Activated CD4-positive, alpha-beta T cell treated with anti-CD3 and anti-CD28 coated beads for 4 hours (primary cell): ENCODE data around the gene ITPRIPL1.
"Not testable (repeated sequence)": the region's sequence is repeated elsewhere in the genome, so short reads cannot be mapped to it uniquely, and the experiment has no call there.

Experiments used
- DNase-seq, 2 donors: peaks; one replicate each; pipeline ENCODE4 v3.0.0-alpha.2; 2020

ITPRIPL1 gene, protein sequence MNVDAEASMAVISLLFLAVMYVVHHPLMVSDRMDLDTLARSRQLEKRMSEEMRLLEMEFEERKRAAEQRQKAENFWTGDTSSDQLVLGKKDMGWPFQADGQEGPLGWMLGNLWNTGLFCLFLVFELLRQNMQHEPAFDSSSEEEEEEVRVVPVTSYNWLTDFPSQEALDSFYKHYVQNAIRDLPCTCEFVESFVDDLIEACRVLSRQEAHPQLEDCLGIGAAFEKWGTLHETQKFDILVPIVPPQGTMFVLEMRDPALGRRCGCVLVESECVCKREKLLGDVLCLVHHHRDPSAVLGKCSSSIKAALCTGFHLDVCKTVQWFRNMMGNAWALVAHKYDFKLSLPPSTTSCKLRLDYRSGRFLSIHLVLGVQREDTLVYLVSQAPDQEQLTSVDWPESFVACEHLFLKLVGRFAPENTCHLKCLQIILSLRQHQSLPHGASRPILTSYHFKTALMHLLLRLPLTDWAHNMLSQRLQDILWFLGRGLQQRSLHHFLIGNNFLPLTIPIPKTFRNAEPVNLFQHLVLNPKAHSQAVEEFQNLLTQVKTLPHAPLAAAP

DNA sequence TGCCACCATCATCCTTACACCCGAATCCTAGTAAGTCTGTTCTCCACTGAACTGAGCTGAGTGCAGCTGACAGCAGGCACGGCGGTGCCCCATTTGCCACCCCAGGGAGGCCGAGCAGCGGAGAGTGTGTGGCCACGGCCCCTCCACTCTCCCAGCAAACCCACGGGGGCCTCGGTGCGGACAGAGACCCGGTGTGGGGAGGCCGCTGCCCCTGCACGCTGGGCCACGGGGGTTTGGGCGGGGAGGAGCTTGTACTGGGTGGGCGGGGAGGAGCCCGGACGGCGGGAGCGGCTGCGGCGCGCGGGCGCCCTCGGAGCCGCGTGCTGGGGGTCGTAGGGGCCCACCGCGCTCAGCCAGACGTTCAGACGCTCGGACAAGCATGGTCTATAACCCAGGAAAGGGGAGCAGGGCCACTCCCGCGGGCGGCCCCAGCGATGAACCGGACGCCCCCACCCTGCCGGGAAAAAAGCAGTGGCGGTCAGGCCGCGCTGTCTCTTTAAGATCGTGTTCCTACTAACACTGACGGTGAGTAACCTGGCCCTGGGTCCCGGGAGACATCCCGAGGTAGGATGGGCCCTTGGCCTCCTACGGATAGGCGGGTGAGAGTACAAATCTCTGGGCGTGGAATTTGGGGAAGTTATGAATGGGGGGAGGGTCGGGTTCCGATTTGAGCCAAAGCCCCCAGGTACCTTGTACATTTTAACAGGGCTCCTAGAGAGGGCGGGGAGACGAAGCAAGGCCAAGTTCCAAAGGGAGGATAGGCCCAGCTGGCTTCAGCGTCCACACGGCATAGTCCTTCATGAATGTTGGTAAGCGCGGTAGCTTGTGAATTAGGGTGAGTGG, at the start of gene ITPRIPL1:
ITPRIPL1 (plus strand) TSS at position 277 of the 843 bp plus-strand sequence; CDS start at position 800, 523 bp downstream.
- peak; percentile 29 to 40 for DNase-seq

DNA sequence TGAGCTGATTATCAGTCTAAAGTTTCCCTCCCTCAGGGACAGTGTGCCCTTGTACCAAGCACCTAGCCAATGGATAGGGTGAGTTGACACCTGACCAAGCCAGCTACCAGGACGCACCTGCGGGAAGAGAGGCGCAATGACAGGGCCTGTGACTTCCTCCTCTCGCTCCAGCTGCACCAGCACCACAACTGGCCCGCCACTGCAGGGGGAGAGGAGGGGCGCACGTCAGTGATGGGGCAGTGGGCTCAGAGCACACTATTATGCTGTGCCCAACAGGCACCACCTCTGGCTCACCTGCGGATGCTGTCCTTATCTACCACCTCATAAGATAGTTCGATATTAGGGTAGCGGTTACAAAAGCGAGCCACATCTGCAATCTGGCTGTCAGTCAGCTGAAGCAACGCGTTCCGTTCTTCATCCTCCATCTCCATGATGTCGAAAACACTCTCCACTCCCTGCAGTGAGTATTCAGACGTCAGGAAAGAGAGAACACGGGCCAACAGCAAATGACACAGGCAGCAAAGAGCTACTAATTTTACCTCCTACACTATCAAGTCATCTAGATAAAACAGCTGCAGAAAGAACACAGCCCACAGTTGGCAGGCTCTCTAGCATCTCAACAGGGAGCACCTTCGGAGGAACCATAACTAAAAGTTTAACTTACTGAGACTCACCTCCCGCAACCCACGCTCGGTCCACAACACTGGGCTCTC, 48.2 kb upstream of the ITPRIPL1 start:
- no peak for DNase-seq

DNA sequence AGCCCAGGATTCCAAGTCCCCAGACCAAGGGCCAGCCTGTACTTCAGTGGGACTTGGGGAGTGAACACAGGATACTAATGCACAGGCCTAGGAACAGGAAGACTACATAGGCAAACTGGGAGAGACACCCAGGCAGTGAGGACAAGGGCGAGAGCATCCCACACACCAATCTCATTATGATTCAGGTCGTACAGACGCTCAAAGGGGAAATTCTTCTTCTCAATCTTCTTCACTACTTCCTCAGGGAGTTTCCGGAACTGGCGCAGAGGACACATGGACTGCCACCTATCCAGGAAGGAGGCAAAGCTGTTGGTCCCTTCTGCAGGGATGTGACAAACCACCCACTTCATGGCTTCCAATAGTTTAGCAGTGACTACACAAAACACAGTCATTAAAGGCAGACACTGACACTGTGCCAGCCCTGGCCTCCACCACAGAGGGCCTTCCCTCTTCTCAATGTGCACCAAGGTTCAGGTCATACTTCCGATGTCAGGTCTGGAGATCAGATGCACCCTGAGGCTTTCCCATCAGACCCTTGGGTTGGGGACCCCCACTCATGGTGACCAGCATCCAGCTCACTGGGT, 37.8 kb upstream of the ITPRIPL1 start:
- DNase-seq = no peak

DNA sequence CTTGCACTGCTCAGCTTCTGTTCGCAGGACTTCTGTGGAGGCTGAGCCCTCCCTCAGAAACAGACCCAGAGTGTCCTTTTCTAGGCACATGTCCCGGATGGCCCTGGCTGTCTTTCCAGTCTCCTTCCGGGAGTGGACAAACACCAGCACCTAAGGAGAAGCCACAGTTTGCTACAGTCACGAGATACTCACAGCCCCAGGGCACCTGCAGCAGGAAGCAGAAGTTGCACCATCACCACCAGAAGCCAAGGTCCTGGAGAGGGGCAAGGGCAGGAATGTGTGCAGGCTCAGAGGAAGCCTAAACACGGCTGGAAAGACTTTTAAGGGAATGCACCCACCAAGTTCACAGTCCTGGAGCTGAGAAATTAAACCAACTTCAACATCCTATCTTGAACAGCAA, 33.4 kb upstream of the ITPRIPL1 start:
- DNase-seq = no peak

DNA sequence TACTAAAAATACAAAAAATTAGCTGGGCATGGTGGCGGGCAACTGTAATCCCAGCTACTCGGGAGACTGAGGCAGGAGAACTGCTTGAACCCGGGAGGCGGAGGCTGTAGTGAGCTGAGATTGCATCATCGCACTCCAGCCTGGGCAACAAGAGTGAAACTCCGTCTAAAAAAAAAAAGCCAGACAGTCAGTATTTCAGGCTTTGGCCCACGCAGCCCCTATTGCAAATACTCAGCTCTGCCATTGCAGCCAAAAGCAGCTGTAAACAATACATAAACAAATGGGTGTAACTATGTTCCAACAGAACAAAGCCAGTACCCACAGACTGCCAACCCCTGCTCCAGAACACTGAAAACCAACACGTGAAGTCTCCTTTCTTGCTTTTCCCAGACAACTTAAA, 30.8 kb upstream of the ITPRIPL1 start:
- not testable (repeated sequence) for DNase-seq

DNA sequence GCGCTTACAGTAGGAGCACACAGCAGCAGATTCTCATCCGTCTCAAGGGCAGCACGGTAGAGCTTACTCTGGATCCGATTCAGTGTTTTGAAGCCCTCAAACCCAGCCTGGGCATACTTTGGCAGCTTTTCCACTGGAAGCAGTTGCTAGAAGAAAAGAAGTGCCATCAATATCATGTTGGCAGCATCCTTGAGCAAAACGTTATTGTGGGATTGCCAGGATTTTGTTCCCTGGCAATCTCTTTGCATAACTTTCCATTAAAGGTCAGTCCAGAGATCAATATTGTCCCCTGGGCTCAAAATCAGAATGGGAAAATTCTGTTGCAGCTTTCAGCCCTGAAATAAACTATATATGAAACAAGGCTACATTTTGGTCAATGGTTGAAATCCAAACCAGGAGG, 28.2 kb upstream of the ITPRIPL1 start:
- no peak for DNase-seq

DNA sequence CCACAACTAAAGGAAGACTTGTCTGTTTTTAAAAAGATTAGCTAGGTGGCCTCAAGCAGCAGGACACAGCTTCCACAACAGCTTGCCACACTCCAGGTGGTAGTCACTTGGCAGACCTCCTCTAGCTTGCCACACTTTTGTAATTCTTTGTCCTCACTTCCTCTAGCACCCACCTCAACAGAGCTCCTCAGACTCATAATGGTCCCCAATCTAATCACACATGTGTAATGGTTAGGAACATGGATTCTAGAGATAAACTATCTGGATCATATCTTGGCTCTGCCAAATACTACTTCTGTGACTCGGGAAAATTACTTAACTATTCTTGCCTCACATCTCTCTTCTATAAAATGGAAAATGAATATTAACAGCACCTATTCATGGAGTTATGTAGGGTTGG, 23.3 kb upstream of the ITPRIPL1 start:
- no peak for DNase-seq

DNA sequence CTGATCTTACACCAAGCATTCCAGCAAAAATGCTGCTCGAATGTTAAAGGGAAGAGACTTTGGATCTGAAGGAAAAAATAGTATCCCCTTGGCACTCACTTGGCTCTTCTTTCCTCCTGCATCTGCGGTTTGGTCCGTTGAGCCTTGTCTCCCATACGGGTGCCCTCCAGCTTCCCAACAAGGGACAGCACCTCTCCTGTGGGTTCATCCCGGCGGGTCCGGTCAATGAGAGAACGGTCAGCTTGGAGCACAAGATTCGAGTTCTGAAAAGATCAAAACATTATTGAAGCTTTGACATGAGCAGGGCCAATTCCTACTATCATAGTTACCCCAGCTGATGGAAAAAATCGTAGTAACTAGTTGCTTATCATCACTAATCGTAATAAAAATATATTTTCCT, 20.5 kb upstream of the ITPRIPL1 start:
- DNase-seq = no peak

DNA sequence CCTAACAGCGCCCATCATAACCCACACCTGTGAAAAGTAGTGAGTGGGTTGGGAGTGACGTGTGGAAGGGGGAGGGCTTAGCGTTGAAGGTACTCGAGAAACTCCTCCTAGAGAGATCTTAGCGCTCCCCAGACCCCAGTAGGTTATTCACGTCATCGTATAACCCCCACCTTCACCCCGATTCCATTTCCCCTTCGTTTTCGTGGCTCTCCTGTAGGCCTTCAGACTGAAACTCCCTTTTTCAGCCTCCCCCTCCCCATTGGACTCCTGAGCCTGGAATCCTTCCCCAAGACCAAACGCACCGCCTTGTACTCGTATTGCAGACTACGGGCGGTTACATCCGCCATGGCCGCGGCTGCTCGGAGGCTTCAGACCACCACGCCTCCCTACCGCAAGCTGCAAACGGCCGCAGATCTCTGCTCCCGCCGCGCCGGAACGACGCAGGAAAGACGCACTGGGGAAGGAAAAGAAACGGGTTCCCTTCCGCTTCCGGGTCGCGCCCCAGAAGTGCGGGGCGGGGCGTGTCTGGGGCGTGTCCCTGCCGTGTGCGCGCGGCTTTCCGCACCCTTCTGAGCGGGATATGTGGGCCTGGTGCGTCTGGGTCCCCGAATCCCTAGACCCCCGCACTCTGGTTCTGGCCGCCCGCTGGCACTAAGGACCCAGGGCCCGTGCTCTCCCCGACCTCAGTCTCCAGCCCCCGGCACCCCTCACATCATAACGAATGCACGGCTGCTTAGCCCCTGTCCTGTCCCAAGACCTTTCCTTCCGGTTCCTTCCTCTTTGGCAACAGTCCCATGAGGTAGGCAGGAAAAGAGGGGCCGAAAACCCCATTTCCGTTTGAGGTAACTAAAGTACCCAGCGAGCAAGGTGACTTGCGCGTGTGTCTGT, 19.8 kb upstream of the ITPRIPL1 start, which contains the start of gene SNRNP200:
SNRNP200 (minus strand) TSS at position 456 of the 888 bp plus-strand sequence; CDS start at position 347, 109 bp downstream.
- peak; percentile 87 for DNase-seq

DNA sequence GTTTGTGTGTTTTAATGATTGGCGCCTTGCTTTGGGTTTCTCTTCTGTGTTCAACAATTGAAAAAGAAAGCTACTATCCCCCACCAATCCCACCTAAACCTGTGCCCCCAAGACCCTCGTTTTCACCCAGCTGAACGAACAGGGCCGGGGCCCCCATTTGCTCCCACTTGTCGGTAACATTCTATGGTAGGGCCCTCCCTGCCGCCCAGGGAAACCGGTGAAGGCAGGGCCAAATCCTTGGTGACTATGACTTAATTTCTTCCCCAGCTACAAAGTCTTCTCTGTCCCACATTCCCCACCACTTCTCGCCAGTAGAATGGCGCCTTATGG, 19.2 kb upstream of the ITPRIPL1 start:
- DNase-seq = peak in 1 of 2 donors; percentile 11

DNA sequence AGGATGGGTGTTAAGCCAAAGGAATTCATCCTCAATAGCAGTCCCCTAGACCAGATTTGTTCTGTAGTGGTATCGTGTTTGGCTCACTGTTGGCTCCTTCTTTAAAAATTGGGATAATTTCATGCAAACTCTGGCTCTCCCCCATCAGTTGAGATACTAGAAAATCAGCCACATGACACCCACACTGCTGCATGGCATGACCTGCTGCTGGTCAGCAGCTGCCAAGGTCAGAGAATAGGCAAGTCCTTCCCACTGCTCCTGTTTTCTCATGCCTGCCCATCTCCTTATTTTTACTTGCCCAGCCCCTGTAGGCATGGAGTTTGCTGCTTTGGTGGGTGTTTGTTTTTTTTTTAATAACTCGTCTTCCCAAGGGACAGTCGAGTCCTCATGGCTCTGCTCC, 18.7 kb upstream of the ITPRIPL1 start:
- DNase-seq = no peak

DNA sequence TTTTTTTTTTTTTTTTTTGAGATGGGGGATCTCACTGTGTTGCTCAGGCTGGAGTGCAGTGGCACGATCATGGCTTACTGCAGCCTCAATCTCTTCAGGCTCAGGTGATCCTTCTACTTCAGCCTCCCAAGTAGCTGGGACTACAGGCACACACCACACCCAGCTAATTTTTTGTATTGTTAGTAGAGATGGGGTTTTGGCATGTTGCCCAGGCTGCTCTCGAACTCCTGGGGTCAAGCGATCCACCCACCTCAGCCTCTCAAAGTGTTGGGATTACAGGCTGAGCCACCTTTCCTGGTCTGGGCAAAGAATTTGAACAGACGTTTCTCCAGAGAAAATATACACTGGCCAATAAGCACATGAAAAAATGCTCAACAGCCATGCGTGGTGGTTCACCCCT, 16.9 kb upstream of the ITPRIPL1 start:
- no peak for DNase-seq

DNA sequence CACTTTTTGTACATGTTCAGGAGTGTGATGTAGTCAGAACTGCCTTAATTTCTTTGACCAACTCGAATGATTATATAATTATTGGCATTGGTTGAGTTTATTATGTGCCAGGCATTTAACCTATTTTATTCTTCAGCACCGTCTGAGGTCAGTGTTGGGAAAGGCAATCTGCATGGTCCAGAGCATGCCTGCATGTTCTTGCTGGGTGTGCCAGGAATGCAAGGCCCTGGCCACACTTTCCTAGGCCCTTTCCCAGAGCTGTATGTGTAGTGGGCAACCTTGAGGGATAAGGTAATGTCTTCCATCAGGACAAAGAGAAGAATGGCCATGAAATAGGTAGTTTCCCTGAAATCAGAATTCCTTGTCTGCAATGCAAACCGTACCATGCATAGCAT, 10.1 kb upstream of the ITPRIPL1 start:
- no peak for DNase-seq

DNA sequence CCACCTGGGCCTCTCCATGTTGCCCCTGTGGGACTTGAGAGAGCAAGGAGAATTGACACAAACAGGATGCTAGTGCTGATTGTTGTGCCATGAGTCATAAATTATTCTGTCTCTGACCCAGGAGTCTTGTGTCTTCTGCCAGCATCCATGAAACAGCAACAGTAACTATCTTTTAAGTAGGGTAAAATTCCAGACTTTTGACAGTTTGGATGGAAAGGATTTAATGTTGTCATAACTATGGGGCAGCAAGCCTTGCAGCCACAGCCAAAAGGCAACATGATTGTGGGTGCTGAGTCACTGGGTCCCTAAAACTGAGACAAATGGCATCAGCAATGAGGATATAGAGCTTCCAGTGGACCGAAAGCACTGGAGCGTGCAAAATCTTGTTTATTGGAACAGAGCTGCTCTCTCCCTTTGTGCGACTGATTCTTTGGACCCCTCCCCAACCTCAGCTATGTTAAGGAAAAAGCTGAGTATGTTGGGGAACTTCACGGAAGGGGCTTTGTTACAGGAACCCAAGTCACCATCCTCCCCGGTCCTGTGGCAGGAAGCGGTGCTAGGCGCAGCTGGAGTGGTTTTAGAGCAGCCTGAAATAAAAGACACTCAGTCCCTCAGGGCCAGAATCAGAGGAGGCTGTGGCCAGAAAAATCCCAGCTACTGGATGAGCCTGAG, 9.6 kb upstream of the ITPRIPL1 start:
- DNase-seq = peak in 1 of 2 donors; percentile 22

DNA sequence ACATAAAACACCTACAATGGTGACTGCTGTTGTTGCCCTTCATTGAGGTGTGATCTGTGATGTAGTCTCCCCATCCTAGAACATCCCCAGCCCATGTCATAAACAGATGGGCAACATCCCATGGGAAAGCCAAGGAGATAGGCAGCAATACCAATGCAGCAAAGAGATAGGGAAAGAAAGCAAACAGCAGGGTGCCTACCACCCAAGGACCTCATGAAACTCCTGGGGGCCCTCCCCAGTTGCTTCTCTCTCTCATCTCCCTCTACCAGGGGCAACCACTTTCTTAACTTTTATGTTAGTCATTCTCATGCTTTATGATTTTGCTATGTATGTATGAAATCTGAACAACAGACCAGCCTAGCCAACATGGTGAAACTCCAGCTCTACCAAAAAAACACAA, 8.1 kb upstream of the ITPRIPL1 start:
- DNase-seq = no peak

DNA sequence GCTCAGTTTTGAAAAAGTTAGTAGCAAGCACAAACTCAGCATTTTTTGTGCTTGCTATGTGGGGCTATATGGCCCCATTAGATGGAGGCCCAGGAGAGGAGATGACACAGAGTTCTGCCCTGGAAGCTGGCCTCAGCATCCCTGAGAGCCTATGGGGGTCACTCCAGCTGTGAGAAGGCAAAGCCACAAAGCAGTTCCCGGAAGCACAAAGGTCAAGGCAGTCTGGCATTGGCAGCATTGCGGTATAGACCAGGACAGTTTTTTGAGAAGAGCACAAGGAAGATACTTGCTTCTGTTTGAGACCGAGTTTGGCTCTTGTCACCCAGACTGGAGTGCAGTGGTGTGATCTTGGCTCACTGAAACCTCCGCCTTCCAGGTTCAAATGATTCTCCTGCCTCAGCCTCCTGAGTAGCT, 7.5 kb upstream of the ITPRIPL1 start:
- no peak for DNase-seq

DNA sequence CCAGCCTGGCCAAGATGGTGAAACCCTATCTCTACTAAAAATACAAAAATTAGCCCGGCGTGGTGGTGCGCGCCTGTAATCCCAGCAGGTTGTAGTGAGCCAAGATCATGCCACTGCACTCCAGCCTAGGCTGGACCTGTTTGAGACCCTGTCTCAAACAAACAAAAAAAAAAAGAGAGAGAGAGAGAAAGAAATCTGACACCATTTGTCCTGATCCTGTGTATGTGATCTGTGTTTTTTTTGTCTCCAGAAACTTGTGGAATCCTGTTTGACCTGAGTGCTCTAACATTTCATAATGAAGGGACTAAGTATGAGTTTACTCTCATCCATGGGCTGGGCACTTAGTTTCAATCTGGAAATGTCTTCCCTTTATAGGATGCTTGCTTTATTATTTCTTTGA, 6.4 kb upstream of the ITPRIPL1 start:
- no peak for DNase-seq

DNA sequence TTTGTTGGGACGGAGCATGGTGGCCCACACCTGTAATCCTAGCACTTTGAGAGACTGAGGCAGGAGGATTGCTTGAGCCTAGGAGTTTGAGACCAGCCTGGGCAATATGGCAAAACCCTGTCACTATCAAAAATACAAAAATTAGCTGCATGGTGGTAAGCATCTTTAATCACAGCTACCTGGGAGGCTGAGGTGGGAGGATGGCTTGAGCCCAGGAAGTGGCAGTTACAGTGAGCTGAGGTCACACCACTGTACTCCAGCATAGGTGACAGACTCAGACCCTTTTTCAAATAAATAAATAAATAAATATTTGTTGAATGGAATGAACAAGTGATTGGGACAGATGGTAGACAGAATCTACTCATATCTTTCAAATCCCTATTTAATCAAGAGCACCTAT, 5.7 kb upstream of the ITPRIPL1 start:
- DNase-seq = no peak

DNA sequence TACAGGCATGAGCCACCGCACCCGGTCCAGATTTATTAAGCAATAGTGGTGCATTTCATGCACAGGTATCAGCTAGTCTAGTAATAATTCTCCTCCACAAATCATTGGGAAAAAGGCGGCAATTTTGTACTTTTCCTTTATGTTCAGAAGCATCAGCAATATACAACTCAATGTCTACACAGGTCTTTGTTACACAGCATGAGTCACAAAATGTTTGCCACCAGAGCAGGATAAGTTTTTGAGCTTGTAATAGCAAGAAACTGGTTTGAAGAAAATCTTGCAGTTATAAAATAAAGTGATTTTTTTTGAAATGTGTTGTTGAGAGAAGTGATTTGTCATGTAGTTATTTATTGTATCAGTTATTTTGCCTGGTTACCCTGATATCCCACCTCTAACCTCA, 4.8 kb upstream of the ITPRIPL1 start:
- no peak for DNase-seq

DNA sequence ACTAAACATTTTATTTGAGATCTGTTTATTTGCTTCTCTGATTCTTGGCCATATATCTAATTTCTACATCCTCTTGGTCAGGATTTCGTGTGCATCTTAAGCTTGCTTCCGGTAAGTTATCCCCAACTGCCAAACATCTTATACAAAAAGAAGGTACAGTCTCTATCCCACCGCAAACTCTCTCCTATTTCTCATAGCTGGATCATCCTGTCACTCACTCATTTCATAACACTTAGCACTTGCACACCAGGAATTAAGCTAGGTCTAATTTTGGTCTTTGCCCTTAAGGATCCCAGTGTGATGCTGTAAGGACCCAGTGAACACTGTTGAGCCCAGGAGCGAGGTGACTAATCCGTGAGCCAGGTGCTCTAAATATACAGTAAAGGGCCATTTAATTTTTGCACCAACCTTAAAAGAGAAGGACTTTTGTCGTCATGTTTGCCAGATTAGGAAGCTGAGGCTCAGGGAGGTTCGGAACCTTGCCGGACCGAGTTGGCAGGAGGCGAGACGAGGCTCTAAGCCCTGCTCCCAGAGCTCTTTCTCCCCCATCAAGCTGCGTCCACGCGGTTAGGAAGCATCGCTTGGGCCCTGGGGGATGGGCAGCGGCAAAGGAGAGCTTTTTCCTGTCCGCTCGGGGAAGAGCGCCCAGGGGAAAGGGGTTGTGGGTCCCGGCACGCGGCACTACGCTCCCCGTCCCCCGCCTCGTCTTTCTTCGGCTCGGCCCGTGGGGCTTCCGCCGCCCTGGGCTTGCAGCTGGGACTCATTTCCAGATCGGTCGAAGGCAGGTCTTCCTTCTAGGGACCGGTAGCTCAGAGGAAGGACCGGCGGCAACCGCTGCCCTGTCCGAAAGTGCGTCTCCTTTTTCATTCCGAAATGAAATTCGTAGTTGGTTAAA, 4.1 kb upstream of the ITPRIPL1 start:
- peak; percentile 14 to 15 for DNase-seq
